Naive B cell (primary cell): ENCODE results near the gene LMX1B. TPM values are rescaled to one million over a fixed set of nuclear protein-coding genes. Genes with fewer than 3 reads are reported as not detected.

ENCODE experiments used
- ATAC-seq, 2 donors: fragments of 150-1000 bp; cut with Tn5 transposase; 2 replicates each; pipeline ENCODE4 v1.10.0; 2021; ENCODE audit warnings: low read depth in 2 of 2, mild to moderate bottlenecking in 2 of 2, moderate library complexity in 2 of 2
- DNase-seq: peaks from one replicate; pipeline ENCODE4 v3.0.0; 2022
- H3K27ac Mint-ChIP-seq, 6 donors: one replicate each; pipeline ENCODE4 v1.8.0; 2020 to 2022; ENCODE audit warnings: mild to moderate bottlenecking in 6 of 6, mixed read lengths in 6 of 6, moderate library complexity in 5 of 6, inconsistent platforms in 2 of 6
- H3K27me3 Mint-ChIP-seq, 3 donors: one replicate each; pipeline ENCODE4 v1.8.0; 2021 to 2022; ENCODE audit warnings: mixed read lengths in 3 of 3, mild to moderate bottlenecking in 1 of 3
- H3K36me3 Mint-ChIP-seq, 2 donors: one replicate each; pipeline ENCODE4 v1.8.0; 2020 to 2022; ENCODE audit warnings: mixed read lengths in 2 of 2, inconsistent platforms in 1 of 2, mild to moderate bottlenecking in 1 of 2
- H3K4me1 Mint-ChIP-seq, 3 donors: one replicate each; pipeline ENCODE4 v1.8.0; 2020 to 2022; ENCODE audit warnings: mixed read lengths in 3 of 3, inconsistent platforms in 1 of 3, mild to moderate bottlenecking in 1 of 3, moderate library complexity in 1 of 3
- H3K4me3 Mint-ChIP-seq, 8 donors: one replicate each; pipeline ENCODE4 v1.8.0; 2020 to 2022; ENCODE audit warnings: mild to moderate bottlenecking in 8 of 8, mixed read lengths in 8 of 8, moderate library complexity in 8 of 8, inconsistent platforms in 2 of 8
- H3K9me3 Mint-ChIP-seq, 7 donors: one replicate each; pipeline ENCODE4 v1.8.0; 2020 to 2022; ENCODE audit warnings: mixed read lengths in 7 of 7, mild to moderate bottlenecking in 5 of 7, inconsistent platforms in 2 of 7, moderate library complexity in 1 of 7
- polyA plus RNA-seq, 6 donors: library from polyadenylated mRNA; unstranded; fragments of 300-500 nt; fragmentation: Illumina TruSeq; gene quantifications; one replicate each; pipeline ENCODE4 v1.2.3, GENCODE V29; 2021; ENCODE audit warnings: low read depth in 6 of 6

LMX1B gene
- polyA plus RNA-seq, 6 donors from 2014 or later, result not detected

DNA sequence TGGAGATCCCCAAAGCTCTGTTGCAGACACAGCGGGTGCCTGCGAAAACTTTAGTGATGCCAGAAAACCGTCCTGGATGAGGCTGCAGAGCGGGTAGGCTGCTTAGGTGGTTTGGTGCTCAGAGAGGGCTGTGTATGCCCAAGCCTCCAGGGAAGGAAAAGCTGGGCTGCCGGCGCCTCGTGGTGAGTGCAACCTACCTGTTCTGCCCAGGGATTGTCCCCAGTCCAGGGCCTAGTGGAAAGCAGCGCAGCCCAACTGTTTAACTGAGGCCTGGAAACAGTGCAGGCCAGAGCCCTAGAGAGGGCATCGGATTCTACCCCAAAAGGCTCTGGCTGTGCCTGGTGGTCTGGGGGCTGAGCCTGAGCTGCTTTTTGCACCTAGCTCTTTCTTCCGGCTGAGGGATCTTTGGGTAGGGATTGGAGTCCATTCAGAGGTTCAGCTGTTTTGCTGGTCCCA, 2.8 kb downstream of the LMX1B start:
- H3K36me3 Mint-ChIP-seq, result no peaks in the 10 kb centered on the region
- H3K4me1 Mint-ChIP-seq, result peaks cover 15 to 49% (median 31%) of the 10 kb centered on the region in 3 donors
- no peak for DNase-seq
- no peak for ATAC-seq
- H3K4me3 Mint-ChIP-seq, result peak overlapping the region in 3 of 8 donors; percentile 43 to 65 (median 55)
- H3K27ac Mint-ChIP-seq, result peak overlapping the region in 2 of 6 donors; percentile 22 to 79
- H3K9me3 Mint-ChIP-seq, result no peaks in the 10 kb centered on the region
- peaks cover 57 to 75% (median 71%) of the 10 kb centered on the region in 3 donors for H3K27me3 Mint-ChIP-seq

DNA sequence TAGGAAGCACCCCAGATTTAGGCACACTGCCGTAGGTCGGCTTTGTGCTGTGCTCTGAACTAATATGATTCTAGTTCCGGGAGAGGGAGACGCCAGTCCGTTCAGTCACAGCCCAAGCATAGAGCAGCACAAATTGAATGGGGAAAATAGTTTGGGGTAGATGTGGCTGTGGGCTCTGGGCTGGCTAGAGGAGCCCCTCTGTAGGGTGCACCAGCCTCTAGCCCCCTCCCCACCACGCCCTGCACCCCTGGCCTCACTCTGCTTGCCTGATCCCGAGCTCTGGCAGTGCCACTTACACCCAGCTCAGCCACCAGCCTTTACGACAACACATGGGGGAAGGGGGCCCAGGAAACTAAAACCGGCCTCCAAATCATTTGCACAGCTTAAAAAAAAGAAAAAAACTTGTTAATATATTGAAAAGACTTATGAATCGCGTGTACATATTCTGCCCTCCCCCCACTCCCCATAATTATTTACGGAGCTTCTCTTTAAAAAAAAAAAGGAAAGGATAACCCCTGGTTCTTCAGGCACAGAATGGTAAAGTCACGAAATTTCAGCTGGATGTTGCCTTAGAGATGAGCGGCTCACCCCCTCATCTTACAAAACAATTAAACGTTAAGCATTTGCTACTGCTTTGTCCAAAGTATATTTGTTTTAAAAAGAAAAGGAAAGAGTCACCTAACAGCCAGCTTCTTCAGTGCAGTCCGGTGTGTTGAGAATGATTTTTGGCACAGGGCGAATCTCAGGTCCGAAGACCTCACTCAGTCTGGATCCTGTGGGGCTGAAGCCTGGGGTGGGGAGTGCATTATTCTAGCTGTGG, 3.5 kb downstream of the LMX1B start:
- ATAC-seq, result no peak
- H3K27me3 Mint-ChIP-seq, result peaks cover 57 to 75% (median 71%) of the 10 kb centered on the region in 3 donors
- no peak for DNase-seq
- H3K9me3 Mint-ChIP-seq, result no peaks in the 10 kb centered on the region
- H3K4me1 Mint-ChIP-seq, result peaks cover 10 to 42% (median 24%) of the 10 kb centered on the region in 3 donors
- H3K4me3 Mint-ChIP-seq, result peak overlapping the region in 3 of 8 donors; percentile 55 to 70 (median 69)
- H3K36me3 Mint-ChIP-seq, result no peaks in the 10 kb centered on the region
- H3K27ac Mint-ChIP-seq, result peak overlapping the region in 3 of 6 donors; percentile 12 to 79 (median 22)

DNA sequence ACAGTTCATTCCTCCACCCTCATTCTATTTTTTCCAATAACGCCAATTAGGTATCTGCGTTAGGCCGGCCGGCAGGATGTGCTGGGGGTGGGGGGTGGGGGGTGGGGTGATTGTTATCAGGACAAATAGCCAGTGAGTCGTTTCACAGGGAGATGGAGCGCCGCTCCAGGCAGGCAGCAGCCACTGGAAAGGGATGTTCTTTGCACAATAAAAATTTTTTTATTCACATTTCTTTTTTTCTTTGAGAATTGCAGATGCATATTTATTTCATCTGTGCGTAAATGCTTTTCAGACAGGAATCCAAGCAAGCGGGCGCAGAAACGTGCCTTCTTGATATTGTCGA, 4.1 kb downstream of the LMX1B start:
- ATAC-seq (no peak), DNase-seq (no peak)
- no peaks in the 10 kb centered on the region for H3K36me3 Mint-ChIP-seq
- peaks cover 62 to 77% (median 74%) of the 10 kb centered on the region in 3 donors for H3K27me3 Mint-ChIP-seq
- peak overlapping the region in 1 of 6 donors; percentile 34 for H3K27ac Mint-ChIP-seq
- H3K9me3 Mint-ChIP-seq, result no peaks in the 10 kb centered on the region
- H3K4me3 Mint-ChIP-seq, result peak overlapping the region in 4 of 8 donors; percentile 32 to 70 (median 41)
- peaks cover 10 to 41% (median 22%) of the 10 kb centered on the region in 3 donors for H3K4me1 Mint-ChIP-seq

DNA sequence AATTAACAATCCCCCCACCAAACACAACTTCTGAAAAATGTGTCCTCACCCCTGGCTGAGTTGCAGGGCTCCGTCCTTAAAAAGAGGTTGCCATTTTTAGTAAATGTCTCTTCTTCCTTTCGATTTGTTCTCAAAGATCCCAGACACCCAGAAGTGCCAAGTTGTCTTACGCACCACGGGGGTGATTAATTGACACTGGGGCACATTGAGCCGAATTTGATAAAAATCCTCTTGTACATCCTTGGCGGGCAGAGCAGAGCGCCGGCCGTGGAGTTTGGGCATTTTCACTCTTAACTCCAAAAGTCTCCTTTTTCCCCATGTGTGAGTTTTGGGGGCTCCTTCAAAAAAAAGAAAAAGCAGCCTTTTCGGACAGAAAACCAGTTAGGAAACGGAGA, 4.5 kb downstream of the LMX1B start:
- Mint-ChIP-seq H3K27me3 (peaks cover 64 to 77% (median 74%) of the 10 kb centered on the region in 3 donors), H3K4me1 (peaks cover 10 to 37% (median 18%) of the 10 kb centered on the region in 3 donors), H3K4me3 (peak overlapping the region in 6 of 8 donors; percentile 32 to 66 (median 52)), H3K27ac (peak overlapping the region in 3 of 6 donors; percentile 26 to 66 (median 34)), H3K36me3 (no peaks in the 10 kb centered on the region), H3K9me3 (no peaks in the 10 kb centered on the region)
- DNase-seq (no peak), ATAC-seq (no peak)

DNA sequence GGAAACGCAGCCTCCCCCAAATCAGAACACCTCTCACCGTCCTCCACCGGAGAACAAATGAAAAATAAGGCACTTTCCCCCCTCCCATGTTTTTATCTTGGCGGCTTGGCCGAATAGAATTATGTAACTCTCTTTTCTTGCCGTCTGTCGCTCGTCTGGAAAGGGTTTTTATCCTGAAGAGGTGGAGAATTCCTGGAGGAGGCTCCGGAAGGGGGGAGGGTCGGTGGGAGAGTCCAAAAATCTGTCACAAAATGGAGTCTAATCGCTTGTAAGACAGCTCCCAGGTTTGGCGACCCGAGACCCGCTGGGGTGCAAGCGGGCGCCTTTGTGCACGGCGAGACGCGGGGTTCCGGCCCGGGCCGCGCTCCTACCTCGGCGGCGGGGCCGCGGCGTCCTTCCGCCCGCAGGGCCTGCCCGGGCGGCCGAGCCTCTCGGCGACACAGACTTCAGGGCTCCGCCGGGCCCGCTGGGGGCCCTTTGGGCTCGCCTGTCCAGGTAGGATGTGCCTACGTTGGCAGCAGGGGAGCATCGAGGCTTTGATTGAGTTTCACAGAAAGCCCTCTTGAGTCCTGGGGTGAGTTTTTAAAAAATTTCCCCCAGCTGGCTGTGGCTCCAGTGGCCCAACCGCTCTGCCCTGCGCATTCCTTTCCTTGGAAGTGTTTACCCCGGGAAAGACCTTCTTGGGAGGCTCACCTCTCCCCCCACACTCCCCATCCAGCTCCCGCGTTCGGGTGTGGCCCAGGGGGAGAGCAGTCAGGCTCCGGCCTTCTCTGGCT, 5.0 kb downstream of the LMX1B start:
- peaks cover 64 to 82% (median 72%) of the 10 kb centered on the region in 3 donors for H3K27me3 Mint-ChIP-seq

DNA sequence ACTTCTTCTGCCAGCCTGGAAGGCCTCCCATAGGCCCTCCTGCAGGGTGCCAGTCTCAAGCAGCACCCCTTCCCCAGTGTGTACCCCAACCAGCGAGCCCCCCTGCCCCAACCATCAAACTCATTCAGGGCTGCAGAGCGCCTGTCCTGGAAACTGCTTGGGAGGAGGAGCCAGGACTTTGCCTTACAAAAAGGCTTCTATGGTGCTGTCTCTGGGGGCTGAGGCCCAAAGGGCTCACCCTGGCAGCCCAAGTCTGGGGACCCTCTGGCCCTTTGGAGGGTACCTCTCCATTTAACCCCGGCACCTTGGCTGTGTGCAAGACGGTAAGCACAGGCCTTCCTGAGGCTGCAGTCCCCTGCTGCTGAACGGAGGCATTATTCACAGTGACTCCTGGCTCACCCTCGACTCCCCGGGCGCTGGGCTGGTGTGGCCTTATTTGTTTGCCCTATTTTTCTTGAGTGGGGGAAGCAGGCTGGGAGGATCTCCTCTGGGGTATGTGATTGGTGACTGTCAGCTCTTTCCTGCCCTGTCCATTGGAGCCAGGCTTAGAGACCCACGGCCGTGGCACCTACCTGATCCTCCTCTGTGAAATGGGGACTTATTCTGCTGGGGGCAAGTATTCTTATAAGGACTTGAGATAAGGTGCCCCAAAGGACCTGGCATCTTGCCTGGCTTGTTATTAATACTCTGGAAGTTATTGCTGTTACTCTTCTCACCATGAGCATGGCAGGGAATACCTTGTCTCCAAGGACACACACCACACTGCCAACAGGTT, 5.8 kb downstream of the LMX1B start:
- no peaks in the 10 kb centered on the region for H3K9me3 Mint-ChIP-seq
- DNase-seq, result no peak
- peaks cover 67 to 85% (median 69%) of the 10 kb centered on the region in 3 donors for H3K27me3 Mint-ChIP-seq
- peak overlapping the region in 1 of 6 donors; percentile 33 for H3K27ac Mint-ChIP-seq
- peak overlapping the region in 6 of 8 donors; percentile 8 to 51 (median 35) for H3K4me3 Mint-ChIP-seq
- H3K36me3 Mint-ChIP-seq, result no peaks in the 10 kb centered on the region
- H3K4me1 Mint-ChIP-seq, result peaks cover 7 to 35% (median 19%) of the 10 kb centered on the region in 3 donors
- no peak for ATAC-seq

More for the DNA sequence above, 5.0 kb downstream of the LMX1B start:
- peak overlapping the region in 7 of 8 donors; percentile 21 to 66 (median 37) for H3K4me3 Mint-ChIP-seq
- DNase-seq (no peak), ATAC-seq (no peak)
- H3K27ac Mint-ChIP-seq, result peak overlapping the region in 2 of 6 donors; percentile 33 to 66
- H3K4me1 Mint-ChIP-seq, result peaks cover 10 to 37% (median 19%) of the 10 kb centered on the region in 3 donors
- H3K36me3 Mint-ChIP-seq, result no peaks in the 10 kb centered on the region
- no peaks in the 10 kb centered on the region for H3K9me3 Mint-ChIP-seq

DNA sequence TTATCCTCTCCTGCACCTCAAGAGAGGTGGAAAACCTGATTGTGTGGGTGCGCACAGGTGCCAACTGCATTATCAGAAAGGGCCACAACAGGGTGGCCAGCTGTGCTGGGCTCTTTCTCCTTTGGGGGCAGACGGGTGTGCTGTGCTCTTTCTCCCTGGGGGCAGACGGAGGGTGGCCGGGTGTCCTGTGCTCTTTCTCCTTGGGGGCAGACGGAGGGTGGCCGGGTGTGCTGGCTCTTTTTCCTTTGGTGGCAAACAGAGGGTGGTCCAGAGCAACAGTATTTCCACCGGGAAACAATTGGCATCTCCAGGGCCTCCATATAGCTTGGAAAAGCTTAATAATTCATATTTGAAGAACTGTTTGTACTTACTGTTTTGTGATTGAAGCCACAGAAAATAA, 6.8 kb downstream of the LMX1B start:
- peaks cover 73 to 89% (median 74%) of the 10 kb centered on the region in 3 donors for H3K27me3 Mint-ChIP-seq
- H3K4me1 Mint-ChIP-seq, result peaks cover 4 to 41% (median 23%) of the 10 kb centered on the region in 3 donors
- H3K4me3 Mint-ChIP-seq, result peak overlapping the region in 1 of 8 donors; percentile 8
- H3K9me3 Mint-ChIP-seq, result no peaks in the 10 kb centered on the region
- no peaks in the 10 kb centered on the region for H3K36me3 Mint-ChIP-seq
- DNase-seq (no peak), ATAC-seq (no peak)
- no peak overlapping the region for H3K27ac Mint-ChIP-seq

DNA sequence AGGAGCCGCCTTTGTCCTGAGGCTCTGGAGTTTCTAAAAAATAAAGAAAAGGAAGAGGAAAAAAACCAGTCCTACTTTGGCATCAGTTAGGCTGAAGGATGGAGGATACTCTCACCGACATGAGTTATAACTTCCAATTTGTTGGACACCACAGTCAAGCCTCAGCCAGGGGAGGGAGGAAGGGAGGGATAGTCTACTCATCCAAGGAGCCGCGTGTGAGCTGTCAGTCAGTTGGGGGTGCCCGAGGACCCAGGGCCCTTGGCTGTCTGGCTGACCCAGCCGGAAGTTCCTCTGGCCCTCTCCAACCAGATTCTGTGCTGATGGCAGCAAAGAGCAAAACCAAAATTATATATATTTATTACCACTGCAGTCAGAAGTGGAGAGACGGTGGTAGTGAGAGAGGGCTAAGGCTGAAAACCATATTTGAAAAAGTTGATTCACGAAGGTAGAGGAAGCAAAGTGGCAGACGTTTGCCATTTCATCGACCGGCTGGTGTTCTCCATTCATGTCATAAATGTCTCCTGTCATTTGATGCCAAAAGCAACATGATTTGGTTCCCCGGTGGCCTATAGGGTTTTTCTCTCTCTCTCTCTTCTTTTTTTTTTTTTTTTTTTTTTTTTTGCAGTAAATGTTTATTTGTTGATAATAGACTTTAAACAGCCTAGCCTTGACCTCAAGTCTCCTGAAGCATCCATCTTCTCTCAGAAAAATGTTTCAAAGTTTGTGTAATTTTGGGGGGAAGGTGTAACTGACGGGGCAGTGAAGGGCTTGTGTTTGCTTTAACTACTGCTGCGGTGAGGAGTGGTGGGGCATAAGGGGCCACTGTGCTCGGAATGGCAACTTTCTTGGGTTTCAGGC, 7.6 kb downstream of the LMX1B start:
- H3K9me3 Mint-ChIP-seq, result no peaks in the 10 kb centered on the region
- peaks cover 71 to 89% (median 75%) of the 10 kb centered on the region in 3 donors for H3K27me3 Mint-ChIP-seq
- no peak for DNase-seq
- no peaks in the 10 kb centered on the region for H3K36me3 Mint-ChIP-seq
- peak overlapping the region in 1 of 8 donors; percentile 32 for H3K4me3 Mint-ChIP-seq
- H3K27ac Mint-ChIP-seq, result peak overlapping the region in 1 of 6 donors; percentile 42
- peaks cover 8 to 39% (median 31%) of the 10 kb centered on the region in 3 donors for H3K4me1 Mint-ChIP-seq
- ATAC-seq, result no peak

DNA sequence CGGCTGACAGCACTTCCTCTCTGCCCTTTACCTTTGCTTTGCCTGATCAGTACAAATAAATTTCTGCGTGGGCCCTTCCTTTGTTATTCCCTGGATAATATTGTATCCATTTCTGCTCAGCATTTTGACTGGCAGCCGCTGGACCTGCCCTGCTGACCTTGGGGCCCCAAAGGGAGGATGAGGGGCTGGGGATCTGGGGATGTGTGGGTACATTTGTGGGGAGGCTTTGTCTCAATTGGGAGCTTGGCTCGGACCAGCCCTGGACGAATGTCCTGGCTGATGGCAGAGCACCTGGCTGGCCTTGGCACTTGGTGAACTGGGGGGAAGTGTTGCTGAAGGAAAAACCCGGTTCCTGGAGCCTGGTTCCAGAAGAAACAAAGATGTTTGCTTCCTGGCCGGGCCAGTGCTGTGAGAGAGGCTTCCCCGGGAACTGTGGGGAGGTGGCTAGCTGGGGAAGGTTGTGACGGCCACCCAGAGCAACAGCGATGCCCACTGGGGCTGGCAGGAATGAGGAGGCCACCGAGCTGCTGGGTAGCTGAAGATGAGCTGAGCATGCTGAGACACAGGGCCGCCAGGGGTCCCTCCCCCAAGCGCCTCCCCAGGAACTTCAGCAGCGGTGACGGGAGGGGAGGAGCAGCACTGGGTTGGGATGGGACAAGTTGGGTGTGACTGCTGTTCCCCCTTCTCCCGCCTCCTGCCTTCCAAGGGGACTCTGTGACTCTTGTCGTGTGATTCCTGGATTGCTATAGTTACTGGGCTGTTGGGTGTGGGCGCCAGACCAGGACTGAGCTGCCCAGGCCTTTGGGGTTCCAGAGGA, 8.4 kb downstream of the LMX1B start:
- DNase-seq (no peak), ATAC-seq (no peak)
- Mint-ChIP-seq H3K4me1 (peaks cover 8 to 40% (median 32%) of the 10 kb centered on the region in 3 donors), H3K27me3 (peaks cover 68 to 89% (median 75%) of the 10 kb centered on the region in 3 donors), H3K27ac (peak overlapping the region in 2 of 6 donors; percentile 6 to 89), H3K9me3 (no peaks in the 10 kb centered on the region), H3K4me3 (peak overlapping the region in 2 of 8 donors; percentile 30 to 32), H3K36me3 (no peaks in the 10 kb centered on the region)

DNA sequence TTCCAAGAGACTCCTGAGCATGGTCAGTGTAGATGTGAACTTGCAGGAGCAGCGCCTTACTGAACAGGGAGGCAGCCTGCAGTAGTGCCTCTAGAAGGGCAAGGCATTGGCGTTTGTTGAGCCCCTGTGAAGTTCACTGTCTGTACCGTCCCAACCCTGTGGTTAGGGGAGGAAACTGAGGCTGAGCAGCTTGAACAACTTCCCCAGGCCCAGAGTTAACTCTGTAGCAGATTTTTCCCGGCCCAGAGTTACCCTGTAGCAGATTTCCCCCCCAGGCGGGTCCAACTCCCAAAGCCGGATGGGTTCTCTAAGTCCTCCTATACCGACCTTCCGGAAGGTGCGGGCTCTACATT, 9.6 kb downstream of the LMX1B start:
- peaks cover 65 to 92% (median 77%) of the 10 kb centered on the region in 3 donors for H3K27me3 Mint-ChIP-seq
- peaks cover 8 to 35% (median 28%) of the 10 kb centered on the region in 3 donors for H3K4me1 Mint-ChIP-seq
- H3K36me3 Mint-ChIP-seq, result no peaks in the 10 kb centered on the region
- DNase-seq, result no peak
- H3K4me3 Mint-ChIP-seq, result no peak overlapping the region
- H3K27ac Mint-ChIP-seq, result no peak overlapping the region
- no peaks in the 10 kb centered on the region for H3K9me3 Mint-ChIP-seq
- no peak for ATAC-seq

DNA sequence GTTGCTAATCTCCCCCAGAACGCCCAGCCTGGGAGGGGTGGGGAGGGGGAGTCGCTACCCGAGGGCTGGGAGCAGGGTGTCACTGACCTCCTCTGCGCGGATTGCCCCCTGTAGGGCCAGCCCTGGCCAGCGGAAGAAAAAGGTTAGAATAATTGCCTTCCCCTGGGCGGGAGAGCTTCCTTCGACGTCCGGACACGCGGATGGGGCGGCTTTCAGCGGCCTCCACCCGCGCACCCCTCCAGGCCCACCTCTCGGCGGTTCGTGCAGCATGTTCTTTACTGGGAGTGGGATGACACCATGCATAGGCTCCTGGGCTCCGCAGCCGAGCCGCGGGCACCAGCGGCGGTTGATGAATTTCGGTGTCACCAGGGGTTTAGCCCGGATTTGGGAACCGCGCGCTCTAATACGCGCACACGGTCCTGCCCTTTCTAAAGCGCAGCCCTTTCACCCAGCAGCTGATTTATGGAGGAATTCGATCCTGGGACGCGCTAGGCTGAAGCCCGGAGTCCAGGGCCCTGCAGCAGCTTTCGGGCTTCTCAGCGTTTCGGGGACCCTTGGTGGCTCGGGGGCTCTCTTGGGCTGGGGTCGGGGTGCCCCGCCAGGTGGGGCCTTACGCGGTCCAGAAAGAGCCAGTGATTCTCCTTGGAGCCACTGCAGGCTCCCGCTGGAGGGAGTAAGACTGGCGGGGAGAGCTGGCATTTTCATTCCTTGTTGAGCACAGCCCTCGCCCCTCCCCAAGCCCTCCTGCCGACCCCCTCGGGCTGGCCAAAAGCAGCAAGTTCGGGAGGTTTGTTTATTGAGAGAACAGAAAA, 10.1 kb downstream of the LMX1B start:
- no peak for ATAC-seq
- no peak for DNase-seq
- Mint-ChIP-seq H3K36me3 (no peaks in the 10 kb centered on the region), H3K4me1 (peaks cover 8 to 35% (median 25%) of the 10 kb centered on the region in 3 donors), H3K4me3 (peak overlapping the region in 1 of 8 donors; percentile 55), H3K27me3 (peaks cover 66 to 96% (median 81%) of the 10 kb centered on the region in 3 donors), H3K27ac (peak overlapping the region in 1 of 6 donors; percentile 78), H3K9me3 (no peaks in the 10 kb centered on the region)
